ENCODE results near the gene F12. TPM values are rescaled to one million over a fixed set of nuclear protein-coding genes. Genes with fewer than 3 reads are reported as not detected.

The F12 gene
- total RNA-seq, 1 donor from 2014 or later, result 4.7 TPM

DNA sequence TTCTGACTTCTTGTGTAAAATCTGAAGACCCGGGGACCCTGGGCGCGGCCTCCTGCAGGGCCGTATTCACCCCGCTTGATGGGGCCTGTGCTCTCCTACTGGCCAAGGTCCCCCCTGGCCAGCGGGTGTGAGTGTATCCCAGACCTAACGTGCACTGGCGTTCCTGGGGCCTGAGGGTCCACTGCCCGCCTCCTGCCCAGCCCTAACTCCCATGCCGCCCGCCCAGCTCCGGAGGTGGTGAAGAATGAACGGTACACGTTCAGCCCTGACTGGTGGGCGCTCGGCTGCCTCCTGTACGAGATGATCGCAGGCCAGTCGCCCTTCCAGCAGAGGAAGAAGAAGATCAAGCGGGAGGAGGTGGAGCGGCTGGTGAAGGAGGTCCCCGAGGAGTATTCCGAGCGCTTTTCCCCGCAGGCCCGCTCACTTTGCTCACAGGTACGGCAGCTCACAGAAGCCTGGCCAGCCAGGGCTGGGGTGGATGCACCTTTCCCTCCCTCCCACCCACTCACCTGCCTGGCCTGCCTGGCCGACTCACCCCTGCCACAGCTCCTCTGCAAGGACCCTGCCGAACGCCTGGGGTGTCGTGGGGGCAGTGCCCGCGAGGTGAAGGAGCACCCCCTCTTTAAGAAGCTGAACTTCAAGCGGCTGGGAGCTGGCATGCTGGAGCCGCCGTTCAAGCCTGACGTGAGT is 26.6 kb upstream of the F12 start:
- peak overlapping the region; percentile 24 for H3K27ac Mint-ChIP-seq
- H3K4me1 Mint-ChIP-seq (ENCODE audit: low read depth), result peaks cover 4% of the 10 kb centered on the region
- H3K36me3 Mint-ChIP-seq (ENCODE audit: insufficient read depth), result peaks cover 16% of the 10 kb centered on the region
- no peak overlapping the region for H3K4me3 Mint-ChIP-seq (ENCODE audit: low read depth)
- no peak for DNase-seq (ENCODE audit: low spot score, unreplicated experiment)
- TF ChIP-seq, protein P1, sequence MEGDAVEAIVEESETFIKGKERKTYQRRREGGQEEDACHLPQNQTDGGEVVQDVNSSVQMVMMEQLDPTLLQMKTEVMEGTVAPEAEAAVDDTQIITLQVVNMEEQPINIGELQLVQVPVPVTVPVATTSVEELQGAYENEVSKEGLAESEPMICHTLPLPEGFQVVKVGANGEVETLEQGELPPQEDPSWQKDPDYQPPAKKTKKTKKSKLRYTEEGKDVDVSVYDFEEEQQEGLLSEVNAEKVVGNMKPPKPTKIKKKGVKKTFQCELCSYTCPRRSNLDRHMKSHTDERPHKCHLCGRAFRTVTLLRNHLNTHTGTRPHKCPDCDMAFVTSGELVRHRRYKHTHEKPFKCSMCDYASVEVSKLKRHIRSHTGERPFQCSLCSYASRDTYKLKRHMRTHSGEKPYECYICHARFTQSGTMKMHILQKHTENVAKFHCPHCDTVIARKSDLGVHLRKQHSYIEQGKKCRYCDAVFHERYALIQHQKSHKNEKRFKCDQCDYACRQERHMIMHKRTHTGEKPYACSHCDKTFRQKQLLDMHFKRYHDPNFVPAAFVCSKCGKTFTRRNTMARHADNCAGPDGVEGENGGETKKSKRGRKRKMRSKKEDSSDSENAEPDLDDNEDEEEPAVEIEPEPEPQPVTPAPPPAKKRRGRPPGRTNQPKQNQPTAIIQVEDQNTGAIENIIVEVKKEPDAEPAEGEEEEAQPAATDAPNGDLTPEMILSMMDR (IDR thresholded peaks at IDR 0.05; ENCODE audit: unreplicated experiment), result no peak
- H3K27me3 Mint-ChIP-seq, result no peaks in the 10 kb centered on the region
- H3K9me3 Mint-ChIP-seq (ENCODE audit: low read depth), result no peaks in the 10 kb centered on the region

DNA sequence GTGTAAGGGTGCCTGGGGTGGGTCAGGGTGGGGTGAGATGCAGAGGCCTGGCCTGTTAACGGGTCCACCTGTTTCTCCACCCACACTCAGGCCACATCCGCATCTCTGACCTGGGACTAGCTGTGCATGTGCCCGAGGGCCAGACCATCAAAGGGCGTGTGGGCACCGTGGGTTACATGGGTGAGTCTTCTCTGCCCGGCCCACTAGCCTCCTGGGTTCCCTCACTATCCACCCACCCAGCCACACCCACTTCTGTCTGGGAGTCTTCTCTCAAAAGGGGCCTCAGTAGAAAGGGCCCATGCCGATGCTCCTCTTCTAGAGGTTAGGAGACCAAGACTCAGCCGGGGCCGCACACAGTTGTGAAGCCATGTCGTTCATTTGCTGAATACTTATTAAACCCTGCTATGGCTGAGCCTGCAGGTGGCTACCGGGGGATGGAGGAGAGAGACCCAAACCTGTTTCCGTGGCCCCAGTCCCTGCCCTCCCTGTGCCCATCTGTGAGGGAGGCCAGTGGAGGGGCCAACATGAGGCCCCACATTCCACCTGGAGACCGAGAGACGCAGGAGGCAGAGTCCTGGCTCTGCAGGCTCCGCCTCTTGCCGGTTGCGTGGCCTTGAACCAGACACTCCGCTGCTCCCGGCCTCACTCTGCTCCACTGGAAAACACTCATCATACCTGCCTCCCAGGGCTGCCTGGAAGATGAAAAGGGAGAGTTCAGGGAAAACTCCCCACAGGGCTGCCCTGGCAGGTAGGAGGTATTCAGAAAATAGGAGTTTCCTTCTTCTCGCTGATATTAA is 25.8 kb upstream of the F12 start:
- DNase-seq (ENCODE audit: low spot score, unreplicated experiment), result no peak
- H3K27ac Mint-ChIP-seq, result no peak overlapping the region
- TF ChIP-seq, protein P1 (IDR thresholded peaks at IDR 0.05; ENCODE audit: unreplicated experiment), result no peak
- peaks cover 4% of the 10 kb centered on the region for H3K4me1 Mint-ChIP-seq (ENCODE audit: low read depth)
- H3K4me3 Mint-ChIP-seq (ENCODE audit: low read depth), result no peak overlapping the region
- peaks cover 17% of the 10 kb centered on the region for H3K36me3 Mint-ChIP-seq (ENCODE audit: insufficient read depth)
- no peaks in the 10 kb centered on the region for H3K9me3 Mint-ChIP-seq (ENCODE audit: low read depth)
- no peaks in the 10 kb centered on the region for H3K27me3 Mint-ChIP-seq

GRCh38 chr5:177434437-177434836 is 25.1 kb upstream of the F12 start:
- no peak for DNase-seq (ENCODE audit: low spot score, unreplicated experiment)
- H3K36me3 Mint-ChIP-seq (ENCODE audit: insufficient read depth), result peaks cover 13% of the 10 kb centered on the region
- TF ChIP-seq, protein P1 (IDR thresholded peaks at IDR 0.05; ENCODE audit: unreplicated experiment), result no peak
- H3K4me1 Mint-ChIP-seq (ENCODE audit: low read depth), result peaks cover 4% of the 10 kb centered on the region
- no peaks in the 10 kb centered on the region for H3K27me3 Mint-ChIP-seq
- H3K27ac Mint-ChIP-seq, result no peak overlapping the region
- no peaks in the 10 kb centered on the region for H3K9me3 Mint-ChIP-seq (ENCODE audit: low read depth)
- no peak overlapping the region for H3K4me3 Mint-ChIP-seq (ENCODE audit: low read depth)

DNA sequence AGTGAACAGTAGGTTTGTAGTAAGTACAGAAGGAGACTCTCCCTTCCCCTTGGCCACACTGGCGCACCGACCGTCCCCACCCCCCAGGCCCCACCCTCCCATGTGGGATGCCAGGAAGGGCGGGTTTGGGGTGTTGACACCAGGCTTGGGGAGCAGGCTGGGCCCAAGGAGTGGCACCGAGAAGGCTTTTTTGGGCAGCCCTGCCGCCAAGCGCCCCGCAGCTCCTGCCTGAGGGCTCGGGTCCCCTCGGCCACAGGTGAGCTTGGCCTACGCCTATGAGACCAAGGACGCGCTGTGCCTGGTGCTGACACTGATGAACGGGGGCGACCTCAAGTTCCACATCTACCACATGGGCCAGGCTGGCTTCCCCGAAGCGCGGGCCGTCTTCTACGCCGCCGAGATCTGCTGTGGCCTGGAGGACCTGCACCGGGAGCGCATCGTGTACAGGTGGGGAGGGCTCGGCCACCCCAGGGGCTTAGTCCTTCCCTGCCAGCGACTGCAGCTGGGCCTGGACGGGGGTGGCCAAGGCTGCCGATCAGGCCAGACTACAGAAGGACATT is 24.4 kb upstream of the F12 start:
- Mint-ChIP-seq H3K4me3 (ENCODE audit: low read depth) (no peak overlapping the region), H3K27ac (no peak overlapping the region), H3K9me3 (ENCODE audit: low read depth) (no peaks in the 10 kb centered on the region), H3K4me1 (ENCODE audit: low read depth) (peaks cover 4% of the 10 kb centered on the region), H3K36me3 (ENCODE audit: insufficient read depth) (peaks cover 11% of the 10 kb centered on the region), H3K27me3 (no peaks in the 10 kb centered on the region)
- DNase-seq (ENCODE audit: low spot score, unreplicated experiment), result no peak
- TF ChIP-seq, protein P1 (IDR thresholded peaks at IDR 0.05; ENCODE audit: unreplicated experiment), result no peak

- H3K27ac Mint-ChIP-seq, result no peak overlapping the region
- no peaks in the 10 kb centered on the region for H3K27me3 Mint-ChIP-seq
- H3K9me3 Mint-ChIP-seq (ENCODE audit: low read depth), result no peaks in the 10 kb centered on the region
- no peak overlapping the region for H3K4me3 Mint-ChIP-seq (ENCODE audit: low read depth)
- DNase-seq (ENCODE audit: low spot score, unreplicated experiment), result no peak
- H3K4me1 Mint-ChIP-seq (ENCODE audit: low read depth), result peaks cover 4% of the 10 kb centered on the region
- H3K36me3 Mint-ChIP-seq (ENCODE audit: insufficient read depth), result peaks cover 8% of the 10 kb centered on the region
- TF ChIP-seq, protein P1 (IDR thresholded peaks at IDR 0.05; ENCODE audit: unreplicated experiment), result no peak
Measured at GRCh38 chr5:177432839-177433657, 23.7 kb upstream of the F12 start.
